Sigmoid colon (tissue), 4 donors: ENCODE measurements around the gene VRK2.

ENCODE experiments used
- EP300 ChIP-seq, 4 donors: sonication (generic); formaldehyde crosslinking; IDR thresholded peaks; one replicate each; pipeline ENCODE4 v1.6.1; 2017; ENCODE audit warnings: antibody characterized with exemption in 4 of 4
- POLR2A ChIP-seq, 2 donors: fragments of 450-650 bp; IDR thresholded peaks; one replicate each; pipeline ENCODE4 v1.6.1; 2016; ENCODE audit warnings: antibody characterized with exemption in 2 of 2, mild to moderate bottlenecking in 2 of 2, moderate library complexity in 2 of 2
- POLR2AphosphoS5 ChIP-seq, 4 donors: sonication (generic); formaldehyde crosslinking; IDR thresholded peaks; one replicate each; pipeline ENCODE4 v1.6.1; 2017; ENCODE audit warnings: antibody characterized with exemption in 4 of 4
- TF ChIP-seq, protein P1 (sequence below), 4 experiments: fragments of 450-650 bp in 3 of 4; fragments of 200-600 bp in 1 of 4; IDR thresholded peaks; one replicate each; pipeline ENCODE4 v1.5.1; 2016 to 2019; ENCODE audit warnings: antibody characterized with exemption in 4 of 4, mild to moderate bottlenecking in 3 of 4, moderate library complexity in 2 of 4

GRCh38 chr2:58131191-58132011 lies 84.8 kb downstream of the VRK2 start:
- TF ChIP-seq, protein P1, sequence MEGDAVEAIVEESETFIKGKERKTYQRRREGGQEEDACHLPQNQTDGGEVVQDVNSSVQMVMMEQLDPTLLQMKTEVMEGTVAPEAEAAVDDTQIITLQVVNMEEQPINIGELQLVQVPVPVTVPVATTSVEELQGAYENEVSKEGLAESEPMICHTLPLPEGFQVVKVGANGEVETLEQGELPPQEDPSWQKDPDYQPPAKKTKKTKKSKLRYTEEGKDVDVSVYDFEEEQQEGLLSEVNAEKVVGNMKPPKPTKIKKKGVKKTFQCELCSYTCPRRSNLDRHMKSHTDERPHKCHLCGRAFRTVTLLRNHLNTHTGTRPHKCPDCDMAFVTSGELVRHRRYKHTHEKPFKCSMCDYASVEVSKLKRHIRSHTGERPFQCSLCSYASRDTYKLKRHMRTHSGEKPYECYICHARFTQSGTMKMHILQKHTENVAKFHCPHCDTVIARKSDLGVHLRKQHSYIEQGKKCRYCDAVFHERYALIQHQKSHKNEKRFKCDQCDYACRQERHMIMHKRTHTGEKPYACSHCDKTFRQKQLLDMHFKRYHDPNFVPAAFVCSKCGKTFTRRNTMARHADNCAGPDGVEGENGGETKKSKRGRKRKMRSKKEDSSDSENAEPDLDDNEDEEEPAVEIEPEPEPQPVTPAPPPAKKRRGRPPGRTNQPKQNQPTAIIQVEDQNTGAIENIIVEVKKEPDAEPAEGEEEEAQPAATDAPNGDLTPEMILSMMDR (IDR thresholded peaks at IDR 0.05): no peak
- TF ChIP-seq EP300 (IDR thresholded peaks at IDR 0.05) (no peak), POLR2A (IDR thresholded peaks at IDR 0.05) (no peak), POLR2AphosphoS5 (IDR thresholded peaks at IDR 0.05) (no peak)
